HAP-1 (cell line): ENCODE results near the gene SP140.

Experiments
- DNase-seq, 2 experiments: peaks; one replicate each; pipeline ENCODE4 v3.0.0-alpha.2; 2016 to 2020; ENCODE audit warnings: low spot score in 2 of 2
- H3K27me3 ChIP-seq: fragments of 250-450 bp; sonication (Bioruptor Pico); 2 replicates; pipeline ENCODE4 v1.5.1; 2020; ENCODE audit warnings: low read depth, mild to moderate bottlenecking, moderate library complexity
- H3K36me3 ChIP-seq: fragments of 250-450 bp; sonication (Bioruptor Pico); replicated peaks from 2 replicates; pipeline ENCODE4 v1.5.1; 2020; ENCODE audit warnings: mild to moderate bottlenecking
- H3K4me1 ChIP-seq: fragments of 250-450 bp; sonication (Bioruptor Pico); 2 replicates; pipeline ENCODE4 v1.5.1; 2020; ENCODE audit warnings: mild to moderate bottlenecking
- H3K4me3 ChIP-seq: fragments of 250-450 bp; sonication (Bioruptor Pico); 2 replicates; pipeline ENCODE4 v1.5.1; 2020; ENCODE audit warnings: mild to moderate bottlenecking, moderate library complexity
- H3K9me3 ChIP-seq: fragments of 250-450 bp; sonication (Bioruptor Pico); 2 replicates; pipeline ENCODE4 v1.5.1; 2020; ENCODE audit warnings: mild to moderate bottlenecking, moderate library complexity
- in situ Hi-C: fragments of 300-500 bp; cut with MboI; formaldehyde crosslinking; loops from 3 replicates; pipeline ENCODE4 v1.14.3; 2020; ENCODE audit warnings: low sequenced_read_pairs, inconsistent platforms, mixed read lengths

The SP140 gene

DNA sequence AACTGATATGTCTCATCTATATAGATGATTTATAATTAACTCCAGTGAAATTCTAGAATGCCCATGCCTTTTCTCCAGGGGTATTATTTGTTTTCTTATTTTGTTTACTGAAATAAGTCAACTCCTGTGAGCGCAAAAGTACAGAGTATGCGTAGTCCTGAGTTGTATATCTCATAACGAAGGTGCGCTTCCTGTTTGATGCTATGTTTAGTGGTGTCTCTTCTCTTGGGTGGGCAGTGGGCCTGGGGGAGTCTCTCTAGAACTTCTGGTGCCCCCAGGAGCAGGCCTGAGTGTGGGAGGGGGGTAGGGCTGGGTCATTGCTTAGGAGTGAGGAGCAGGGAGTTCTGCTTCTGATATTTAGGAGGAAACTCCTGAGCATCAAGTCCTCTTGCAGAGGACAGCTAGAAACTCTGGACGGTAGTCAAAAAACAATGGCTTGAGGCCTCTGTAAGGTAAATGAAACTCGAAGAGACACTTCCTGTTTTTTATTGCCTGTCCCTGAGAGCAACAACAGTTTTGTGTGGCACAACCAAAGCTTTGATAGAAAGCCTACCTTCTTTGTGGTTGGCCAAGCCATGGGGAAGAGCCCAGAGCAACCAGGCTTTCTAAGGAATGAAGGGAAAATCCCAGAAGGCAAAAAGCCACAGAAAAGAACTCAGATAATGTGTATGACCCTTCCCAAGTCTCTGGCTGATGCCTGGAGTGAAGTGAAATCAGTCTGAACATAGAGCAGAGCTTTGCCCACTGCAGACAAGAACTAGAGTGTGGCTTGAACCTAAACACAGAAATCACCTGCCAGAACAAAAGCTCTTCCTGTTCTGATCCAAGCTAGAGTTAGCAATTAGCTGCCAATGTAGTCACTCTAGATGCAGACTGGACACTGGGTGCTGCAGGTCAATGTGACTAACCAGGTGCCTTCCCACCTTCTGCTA, 92.9 kb downstream of the SP140 start:
- DNase-seq, result no peak
- no peaks in the 10 kb centered on the region for H3K27me3 ChIP-seq
- no peaks in the 10 kb centered on the region for H3K9me3 ChIP-seq

GRCh38 chr2:230319211-230319862, 93.8 kb downstream of the SP140 start:
- H3K4me3 ChIP-seq, result no peak overlapping the region
- in situ Hi-C loops, result no loop called here
- no peak for DNase-seq
- H3K4me1 ChIP-seq, result no peaks in the 10 kb centered on the region
- H3K27me3 ChIP-seq, result no peaks in the 10 kb centered on the region
- H3K36me3 ChIP-seq, result no peaks in the 10 kb centered on the region
- no peaks in the 10 kb centered on the region for H3K9me3 ChIP-seq

More for the DNA sequence above, 92.9 kb downstream of the SP140 start:
- no peak overlapping the region for H3K4me3 ChIP-seq
- no peaks in the 10 kb centered on the region for H3K4me1 ChIP-seq
- no peaks in the 10 kb centered on the region for H3K36me3 ChIP-seq
- in situ Hi-C loops, result no loop called here

DNA sequence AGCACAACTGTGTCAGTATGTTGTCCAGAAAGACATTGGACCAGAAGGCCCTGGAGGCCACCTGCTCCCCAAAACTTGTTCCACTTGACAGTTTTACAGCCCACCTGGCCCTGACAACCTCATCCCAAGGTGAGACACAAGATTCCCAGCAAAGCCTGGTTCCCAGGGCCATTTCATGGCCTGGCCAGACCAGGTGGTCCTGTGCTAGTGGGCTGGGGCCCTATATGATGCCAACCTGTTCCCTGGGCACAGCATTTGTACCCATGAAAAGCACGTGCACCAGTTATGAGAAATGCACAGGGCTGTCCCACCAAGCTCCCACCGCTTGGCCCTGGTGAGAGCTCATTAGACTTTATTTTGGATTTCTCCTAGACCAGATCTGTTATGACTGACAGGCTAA, 95.5 kb downstream of the SP140 start:
- Histone ChIP-seq H3K4me3 (no peak overlapping the region), H3K9me3 (no peaks in the 10 kb centered on the region), H3K27me3 (no peaks in the 10 kb centered on the region), H3K36me3 (no peaks in the 10 kb centered on the region), H3K4me1 (no peaks in the 10 kb centered on the region)
- DNase-seq, result no peak
- in situ Hi-C loops, result no loop called here

DNA sequence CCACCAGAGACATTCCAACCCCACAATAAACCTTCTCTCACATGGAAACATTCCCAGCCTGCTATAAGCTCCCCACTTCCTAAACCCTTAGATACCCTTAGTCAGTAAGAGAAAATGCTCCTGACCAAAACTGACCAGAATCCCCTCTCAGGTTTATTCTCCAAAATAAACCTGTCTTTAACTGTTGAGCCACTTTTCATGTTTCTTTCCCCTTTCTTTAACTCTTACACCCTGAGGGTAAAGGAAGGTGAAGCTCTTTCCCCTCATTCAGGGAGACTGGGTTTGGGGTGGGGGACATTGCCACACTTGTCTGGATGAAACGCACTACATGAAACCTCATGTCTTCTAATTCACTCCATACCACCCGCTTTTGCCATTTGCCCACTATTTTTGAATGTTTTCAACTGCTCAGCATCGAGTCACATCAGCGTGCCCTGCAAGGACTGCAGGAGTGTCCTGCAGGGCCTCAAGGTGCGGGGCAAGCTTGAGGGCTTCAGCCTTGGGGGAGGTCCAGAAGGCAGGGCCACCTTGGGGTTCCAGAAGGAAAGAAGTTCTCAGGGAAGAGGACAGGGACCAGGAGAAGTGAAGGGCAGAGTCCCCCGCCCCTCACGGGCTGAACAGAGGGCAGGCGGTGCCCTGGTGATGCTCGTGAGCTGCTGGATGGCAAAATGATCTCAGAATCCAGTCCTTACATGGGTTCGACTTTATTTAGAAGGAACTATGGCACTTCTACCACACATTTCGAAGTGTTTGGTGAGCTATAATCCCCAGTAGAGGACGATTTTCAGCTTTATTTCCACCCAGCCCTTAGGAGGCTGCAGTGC, 97.2 kb downstream of the SP140 start:
- in situ Hi-C loops, result no loop called here
- no peak overlapping the region for H3K4me3 ChIP-seq
- no peaks in the 10 kb centered on the region for H3K9me3 ChIP-seq
- no peaks in the 10 kb centered on the region for H3K36me3 ChIP-seq
- DNase-seq, result no peak
- H3K27me3 ChIP-seq, result no peaks in the 10 kb centered on the region
- no peaks in the 10 kb centered on the region for H3K4me1 ChIP-seq

DNA sequence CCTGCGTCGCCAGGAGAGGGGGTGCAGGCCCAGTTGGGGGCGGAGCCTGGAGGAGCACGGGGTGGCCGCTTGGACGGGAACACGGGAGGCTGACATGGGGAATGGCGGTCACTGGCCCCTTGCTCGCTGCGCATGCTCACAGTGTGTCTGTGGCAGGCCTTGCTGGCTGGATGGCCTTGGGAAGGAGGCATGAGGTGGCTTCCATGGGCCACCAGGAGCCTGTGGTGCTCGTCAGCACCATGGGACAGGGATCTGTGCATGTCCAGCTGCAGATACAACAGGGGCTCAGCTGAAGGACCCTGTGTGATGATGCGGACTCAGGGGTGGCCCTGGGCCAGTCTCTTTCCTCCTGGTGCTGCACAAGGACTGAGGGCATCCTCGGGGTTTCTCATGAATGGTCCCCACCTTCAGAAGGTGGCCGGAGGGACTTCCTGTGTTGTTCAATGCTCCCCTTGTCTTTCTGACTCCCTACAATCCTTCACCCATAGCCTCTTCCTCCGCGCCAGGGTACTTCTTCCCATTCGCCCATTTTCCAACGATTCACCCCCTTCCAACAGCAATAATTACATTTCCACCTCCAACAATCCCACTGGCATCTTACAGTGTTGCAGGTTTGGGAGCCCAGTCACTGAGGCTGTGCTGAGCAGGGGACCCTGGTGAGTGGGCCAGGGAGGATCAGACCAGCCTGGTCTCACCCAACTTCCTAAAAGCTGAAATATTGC, 98.0 kb downstream of the SP140 start:
- H3K27me3 ChIP-seq, result no peaks in the 10 kb centered on the region
- peak in 1 of 2 experiments; percentile 43 for DNase-seq
- no peaks in the 10 kb centered on the region for H3K9me3 ChIP-seq
- no peaks in the 10 kb centered on the region for H3K36me3 ChIP-seq
- no peak overlapping the region for H3K4me3 ChIP-seq
- in situ Hi-C loops, result no loop called here
- H3K4me1 ChIP-seq, result no peaks in the 10 kb centered on the region

DNA sequence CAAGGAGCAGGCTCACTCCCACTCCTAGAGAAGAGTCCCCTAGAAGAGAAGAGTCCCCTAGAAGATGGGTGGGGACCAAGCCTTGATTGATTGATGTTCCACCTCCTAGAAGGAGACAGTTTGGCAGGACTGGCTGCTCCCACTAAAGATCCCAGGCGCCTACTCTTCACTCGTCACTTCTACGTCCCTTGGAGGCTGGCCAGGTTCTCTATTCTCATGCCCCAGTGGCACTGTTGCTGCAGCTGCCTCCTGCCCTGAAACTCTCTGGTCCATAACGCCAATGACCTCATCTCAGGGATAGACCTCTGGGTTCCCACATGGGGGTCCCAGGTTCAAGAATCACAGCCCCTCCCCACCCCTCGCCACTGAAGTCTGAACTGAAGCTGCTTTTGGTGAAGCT, 99.0 kb downstream of the SP140 start:
- no peaks in the 10 kb centered on the region for H3K9me3 ChIP-seq
- no peaks in the 10 kb centered on the region for H3K36me3 ChIP-seq
- H3K4me3 ChIP-seq, result no peak overlapping the region
- no peaks in the 10 kb centered on the region for H3K4me1 ChIP-seq
- in situ Hi-C loops, result no loop called here
- no peaks in the 10 kb centered on the region for H3K27me3 ChIP-seq
- DNase-seq, result no peak

- H3K27me3 ChIP-seq, result no peaks in the 10 kb centered on the region
- H3K36me3 ChIP-seq, result no peaks in the 10 kb centered on the region
- no peaks in the 10 kb centered on the region for H3K4me1 ChIP-seq
- no peaks in the 10 kb centered on the region for H3K9me3 ChIP-seq
- H3K4me3 ChIP-seq, result no peak overlapping the region
- in situ Hi-C loops, result no loop called here
- DNase-seq, result no peak
These were observed 100.0 kb downstream of the SP140 start for GRCh38 chr2:230325316-230326243.

- H3K4me1 ChIP-seq, result no peaks in the 10 kb centered on the region
- in situ Hi-C loops, result no loop called here
- H3K36me3 ChIP-seq, result no peaks in the 10 kb centered on the region
- H3K27me3 ChIP-seq, result no peaks in the 10 kb centered on the region
- no peak for DNase-seq
- no peaks in the 10 kb centered on the region for H3K9me3 ChIP-seq
- no peak within 1 kb of the TSS for H3K4me3 ChIP-seq
These were observed 101.2 kb downstream of the SP140 start, which contains the start of gene SP140L for GRCh38 chr2:230326453-230327417. SP140L (plus strand) TSS chr2:230327193; CDS start chr2:230327270, 77 bp downstream.

DNA sequence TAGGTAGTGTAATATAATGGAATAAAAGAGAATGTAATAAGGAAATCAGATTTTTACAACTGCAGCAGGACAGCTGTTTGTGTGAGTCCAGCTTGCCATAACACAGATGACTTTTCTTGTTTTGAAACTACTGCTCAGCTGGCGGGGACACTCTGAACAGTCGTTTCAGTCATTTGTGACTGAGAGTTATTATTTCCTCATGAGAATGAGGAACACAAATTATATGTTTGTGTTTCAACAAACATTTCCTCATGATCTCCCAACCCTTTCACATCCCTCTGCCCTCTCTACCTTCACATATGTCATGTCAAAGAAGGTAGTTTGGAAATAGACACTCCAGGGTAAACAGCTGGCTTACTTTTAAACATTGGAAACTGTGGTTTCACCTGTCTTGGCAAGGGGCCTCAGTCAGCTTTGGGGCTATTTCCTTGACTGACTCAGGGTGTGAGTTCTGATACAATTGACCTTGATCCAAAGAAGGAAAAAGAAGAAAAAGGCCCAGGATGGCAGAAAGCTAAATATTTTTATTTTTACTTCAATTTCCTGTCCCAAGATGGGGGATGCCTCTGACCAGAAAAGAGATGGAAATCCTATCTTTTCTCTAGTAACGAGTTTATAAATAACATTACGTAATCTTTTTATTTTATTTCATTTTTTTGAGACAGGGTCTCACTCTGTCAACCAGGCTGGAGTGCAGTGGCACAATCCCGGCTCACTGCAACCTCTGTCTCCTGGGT, 102.0 kb downstream of the SP140 start:
- no peak for DNase-seq
- H3K4me3 ChIP-seq, result no peak overlapping the region
- no peaks in the 10 kb centered on the region for H3K4me1 ChIP-seq
- H3K27me3 ChIP-seq, result no peaks in the 10 kb centered on the region
- H3K9me3 ChIP-seq, result no peaks in the 10 kb centered on the region
- no peaks in the 10 kb centered on the region for H3K36me3 ChIP-seq
- in situ Hi-C loops, result no loop called here

DNA sequence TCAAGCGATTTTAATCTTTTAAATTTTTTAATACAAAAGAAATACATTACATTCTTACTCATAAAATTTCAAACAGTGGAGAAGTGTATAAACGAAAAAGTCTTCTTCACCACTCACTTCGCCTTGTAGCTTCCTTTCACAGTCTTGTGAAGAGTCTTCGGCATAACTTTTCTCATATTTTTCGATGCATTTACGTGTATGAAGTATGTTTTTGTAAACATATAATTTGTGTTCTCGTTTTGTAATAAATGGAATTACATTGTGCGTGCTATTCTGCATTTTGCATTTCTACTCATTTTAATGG, 102.6 kb downstream of the SP140 start:
- Histone ChIP-seq H3K36me3 (no peaks in the 10 kb centered on the region), H3K27me3 (no peaks in the 10 kb centered on the region), H3K4me1 (no peaks in the 10 kb centered on the region), H3K9me3 (no peaks in the 10 kb centered on the region), H3K4me3 (no peak overlapping the region)
- in situ Hi-C loops, result no loop called here
- no peak for DNase-seq

- Histone ChIP-seq H3K4me3 (no peak overlapping the region), H3K27me3 (no peaks in the 10 kb centered on the region), H3K9me3 (no peaks in the 10 kb centered on the region), H3K4me1 (no peaks in the 10 kb centered on the region), H3K36me3 (no peaks in the 10 kb centered on the region)
- in situ Hi-C loops, result no loop called here
- DNase-seq, result no peak
These were observed 104.5 kb downstream of the SP140 start for GRCh38 chr2:230329946-230330605.
